ENCODE results near the gene RWDD1.

The RWDD1 gene

GRCh38 chr6:116611056-116611455 lies 39.8 kb downstream of the RWDD1 start:
- TF ChIP-seq, protein P1, sequence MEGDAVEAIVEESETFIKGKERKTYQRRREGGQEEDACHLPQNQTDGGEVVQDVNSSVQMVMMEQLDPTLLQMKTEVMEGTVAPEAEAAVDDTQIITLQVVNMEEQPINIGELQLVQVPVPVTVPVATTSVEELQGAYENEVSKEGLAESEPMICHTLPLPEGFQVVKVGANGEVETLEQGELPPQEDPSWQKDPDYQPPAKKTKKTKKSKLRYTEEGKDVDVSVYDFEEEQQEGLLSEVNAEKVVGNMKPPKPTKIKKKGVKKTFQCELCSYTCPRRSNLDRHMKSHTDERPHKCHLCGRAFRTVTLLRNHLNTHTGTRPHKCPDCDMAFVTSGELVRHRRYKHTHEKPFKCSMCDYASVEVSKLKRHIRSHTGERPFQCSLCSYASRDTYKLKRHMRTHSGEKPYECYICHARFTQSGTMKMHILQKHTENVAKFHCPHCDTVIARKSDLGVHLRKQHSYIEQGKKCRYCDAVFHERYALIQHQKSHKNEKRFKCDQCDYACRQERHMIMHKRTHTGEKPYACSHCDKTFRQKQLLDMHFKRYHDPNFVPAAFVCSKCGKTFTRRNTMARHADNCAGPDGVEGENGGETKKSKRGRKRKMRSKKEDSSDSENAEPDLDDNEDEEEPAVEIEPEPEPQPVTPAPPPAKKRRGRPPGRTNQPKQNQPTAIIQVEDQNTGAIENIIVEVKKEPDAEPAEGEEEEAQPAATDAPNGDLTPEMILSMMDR (IDR thresholded peaks at IDR 0.05): no peak
- no peak for TF ChIP-seq ZFX (IDR thresholded peaks at IDR 0.05; ENCODE audit: borderline replicate concordance)
- H3K27ac ChIP-seq: no peak overlapping the region

DNA sequence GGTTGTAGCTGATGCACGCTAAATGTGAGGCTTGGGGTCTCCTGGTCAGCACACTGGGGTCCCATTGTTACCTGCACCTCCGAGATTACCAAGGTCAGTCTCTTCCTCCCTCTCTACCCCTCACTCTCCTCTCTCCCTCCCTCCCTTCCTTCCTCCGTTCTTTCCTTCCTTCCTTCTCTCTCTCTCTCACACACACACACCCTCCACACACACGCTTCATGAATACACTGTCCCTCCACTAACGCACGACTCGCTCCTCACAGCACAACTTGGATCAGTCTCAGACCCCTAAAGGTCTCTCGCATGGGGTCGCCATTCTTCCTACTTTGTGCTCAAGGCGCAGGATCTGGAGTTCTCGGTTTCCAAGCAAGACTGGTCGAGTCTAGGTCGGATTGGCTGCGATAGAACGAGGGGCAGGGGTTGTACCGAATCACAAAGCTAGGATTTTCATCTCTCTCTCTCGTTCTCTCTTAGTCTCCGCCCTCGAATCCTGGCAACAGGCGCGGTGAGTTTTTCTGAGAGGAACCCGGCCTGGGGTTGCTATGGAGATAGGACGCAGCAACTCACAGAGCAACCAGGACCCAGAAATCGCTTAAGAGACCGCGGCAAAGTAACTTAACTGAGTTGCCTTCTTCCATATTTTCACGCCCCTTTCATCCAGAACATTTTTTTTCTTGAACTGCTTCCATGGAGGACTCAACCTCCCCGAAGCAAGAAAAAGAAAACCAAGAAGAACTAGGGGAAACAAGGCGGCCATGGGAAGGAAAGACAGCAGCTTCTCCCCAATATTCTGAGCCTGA lies 44.8 kb downstream of the RWDD1 start, which contains the start of gene RSPH4A:
TSS of gene RSPH4A (plus strand) at position 543 of the 800 bp plus-strand sequence. CDS start at position 688, 145 bp downstream.
- H3K27ac ChIP-seq: peak within 1 kb of the TSS; percentile 63
- TF ChIP-seq, protein P1 (IDR thresholded peaks at IDR 0.05): peak; percentile 28
- TF ChIP-seq ZFX (IDR thresholded peaks at IDR 0.05; ENCODE audit: borderline replicate concordance): no peak

- no peak overlapping the region for H3K27ac ChIP-seq
- TF ChIP-seq, protein P1 (IDR thresholded peaks at IDR 0.05): no peak
- no peak for TF ChIP-seq ZFX (IDR thresholded peaks at IDR 0.05; ENCODE audit: borderline replicate concordance)
These were observed 45.4 kb downstream of the RWDD1 start for GRCh38 chr6:116616737-116617053.

- TF ChIP-seq ZFX (IDR thresholded peaks at IDR 0.05; ENCODE audit: borderline replicate concordance): no peak
- TF ChIP-seq, protein P1 (IDR thresholded peaks at IDR 0.05): no peak
- H3K27ac ChIP-seq: no peak overlapping the region
These were observed 52.9 kb downstream of the RWDD1 start for GRCh38 chr6:116624036-116624805.

GRCh38 chr6:116625872-116626271 lies 54.6 kb downstream of the RWDD1 start:
- no peak for TF ChIP-seq ZFX (IDR thresholded peaks at IDR 0.05; ENCODE audit: borderline replicate concordance)
- TF ChIP-seq, protein P1 (IDR thresholded peaks at IDR 0.05): no peak

GRCh38 chr6:116629563-116629981 lies 58.3 kb downstream of the RWDD1 start:
- no peak for TF ChIP-seq ZFX (IDR thresholded peaks at IDR 0.05; ENCODE audit: borderline replicate concordance)
- TF ChIP-seq, protein P1 (IDR thresholded peaks at IDR 0.05): no peak
- H3K27ac ChIP-seq: no peak overlapping the region

More at GRCh38 chr6:116625872-116626271, 54.6 kb downstream of the RWDD1 start:
- H3K27ac ChIP-seq: no peak overlapping the region
